WERI-Rb-1 (cell line): ENCODE measurements around the gene TNNT1.
A peak's percentile ranks its signal among the peaks of the same experiment; 100 is the strongest.

Experiments used
- DNase-seq: peaks from one replicate; pipeline ENCODE4 v3.0.0-alpha.2; 2020
- H3K27ac ChIP-seq: fragments of 250-450 bp; sonication (Bioruptor Pico); 2 replicates; pipeline ENCODE4 v1.5.1; 2020; ENCODE audit warnings: mild to moderate bottlenecking, moderate library complexity
- H3K27me3 ChIP-seq: fragments of 250-450 bp; sonication (Bioruptor Pico); 2 replicates; pipeline ENCODE4 v1.5.1; 2021; ENCODE audit warnings: mild to moderate bottlenecking, low read depth, moderate library complexity; ENCODE audit not compliant: insufficient read depth, severe bottlenecking
- H3K36me3 ChIP-seq: fragments of 250-450 bp; sonication (Bioruptor Pico); 2 replicates; pipeline ENCODE4 v1.5.1; 2020; ENCODE audit warnings: mild to moderate bottlenecking, moderate library complexity
- H3K4me3 ChIP-seq: 2 replicates; pipeline ENCODE4 v1.5.1; 2011; ENCODE audit warnings: low read depth, mild to moderate bottlenecking, control low read depth, low read length
- H3K9me3 ChIP-seq: fragments of 250-450 bp; sonication (Bioruptor Pico); 2 replicates; pipeline ENCODE4 v1.5.1; 2021; ENCODE audit warnings: mild to moderate bottlenecking, moderate library complexity; ENCODE audit not compliant: severe bottlenecking
- CTCF ChIP-seq: IDR thresholded peaks from 2 replicates; pipeline ENCODE4 v1.5.1; 2011; ENCODE audit warnings: low read depth, mild to moderate bottlenecking, control low read depth, inconsistent platforms, low read length

Gene TNNT1

GRCh38 chr19:55189403-55189835, 40.4 kb upstream of the TNNT1 start:
- no peaks in the 10 kb centered on the region for H3K36me3 ChIP-seq
- no peak for DNase-seq
- no peak overlapping the region for H3K27ac ChIP-seq
- no peaks in the 10 kb centered on the region for H3K27me3 ChIP-seq
- no peak for TF ChIP-seq CTCF
- no peak overlapping the region for H3K4me3 ChIP-seq
- H3K9me3 ChIP-seq: no peaks in the 10 kb centered on the region

GRCh38 chr19:55188625-55189024, 39.6 kb upstream of the TNNT1 start:
- Histone ChIP-seq H3K27ac (no peak overlapping the region), H3K27me3 (no peaks in the 10 kb centered on the region), H3K4me3 (no peak overlapping the region), H3K36me3 (no peaks in the 10 kb centered on the region), H3K9me3 (no peaks in the 10 kb centered on the region)
- DNase-seq: no peak
- TF ChIP-seq CTCF: no peak

- H3K27ac ChIP-seq: no peak overlapping the region
- H3K4me3 ChIP-seq: no peak overlapping the region
- no peaks in the 10 kb centered on the region for H3K27me3 ChIP-seq
- no peak for DNase-seq
- no peak for TF ChIP-seq CTCF
- no peaks in the 10 kb centered on the region for H3K9me3 ChIP-seq
- H3K36me3 ChIP-seq: no peaks in the 10 kb centered on the region
These were observed 37.1 kb upstream of the TNNT1 start for GRCh38 chr19:55186080-55186479.

- no peak for DNase-seq
- peaks cover 4% of the 10 kb centered on the region for H3K9me3 ChIP-seq
- no peaks in the 10 kb centered on the region for H3K36me3 ChIP-seq
- H3K27ac ChIP-seq: no peak overlapping the region
- no peaks in the 10 kb centered on the region for H3K27me3 ChIP-seq
- no peak for TF ChIP-seq CTCF
- H3K4me3 ChIP-seq: no peak overlapping the region
These were observed 32.7 kb upstream of the TNNT1 start for GRCh38 chr19:55181740-55182139.

- peak within 1 kb of the TSS; percentile 38 for H3K27ac ChIP-seq
- DNase-seq: peak; percentile 32
- TF ChIP-seq CTCF: no peak
- peaks cover 11% of the 10 kb centered on the region for H3K9me3 ChIP-seq
- no peaks in the 10 kb centered on the region for H3K27me3 ChIP-seq
- peak within 1 kb of the TSS; percentile 57 for H3K4me3 ChIP-seq
- no peaks in the 10 kb centered on the region for H3K36me3 ChIP-seq
These were observed 30.8 kb upstream of the TNNT1 start, which contains the start of gene SYT5 for GRCh38 chr19:55179606-55180484. Gene SYT5, minus strand, starts transcription at chr19:55180289. Its CDS starts 1,248 bp downstream, at chr19:55179041.
